ENCODE measurements around the gene SENP2. TPM values are rescaled to one million over a fixed set of nuclear protein-coding genes. Genes with fewer than 3 reads are reported as not detected.
A peak's percentile ranks its signal among the peaks of the same experiment; 100 is the strongest.

The SENP2 gene
- total RNA-seq, 4 donors from 2014 or later, result 27.5 to 84.9 (median 28.9) TPM

DNA sequence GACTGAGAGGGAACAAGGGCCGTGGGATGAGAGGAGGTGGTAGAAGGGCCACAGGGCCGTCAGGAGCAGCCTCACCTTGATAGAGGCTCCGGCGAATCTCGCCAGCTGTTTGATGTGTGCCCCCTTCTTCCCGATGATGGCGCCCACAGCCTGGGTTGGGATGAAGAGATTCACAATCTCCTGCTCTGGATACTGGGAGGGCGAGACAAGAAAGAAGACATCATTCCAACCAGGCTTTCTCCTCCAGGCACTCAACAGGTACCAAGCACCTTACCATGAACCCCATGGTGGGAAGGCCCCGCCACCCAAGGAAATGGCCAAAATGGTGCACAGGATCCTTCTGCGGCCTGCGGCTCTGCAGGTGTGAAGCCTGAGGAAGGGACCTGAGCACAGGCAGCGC lies 71.1 kb downstream of the SENP2 start:
- WGBS, 2 donors, result 94 to 97% methylated on average over 11 to 12 of the region's 12 CpGs
- H3K4me3 ChIP-seq, result no peak overlapping the region
- H3K4me1 ChIP-seq, result peaks cover 5 to 69% (median 51%) of the 10 kb centered on the region in 4 donors
- no peaks in the 10 kb centered on the region for H3K27me3 ChIP-seq
- peaks cover 0 to 6% (median 0%) of the 10 kb centered on the region in 3 donors for H3K36me3 ChIP-seq
- H3K9me3 ChIP-seq, result no peaks in the 10 kb centered on the region
- DNase-seq (ENCODE audit: low spot score in 2 of 2), result no peak
- TF ChIP-seq, protein P1, sequence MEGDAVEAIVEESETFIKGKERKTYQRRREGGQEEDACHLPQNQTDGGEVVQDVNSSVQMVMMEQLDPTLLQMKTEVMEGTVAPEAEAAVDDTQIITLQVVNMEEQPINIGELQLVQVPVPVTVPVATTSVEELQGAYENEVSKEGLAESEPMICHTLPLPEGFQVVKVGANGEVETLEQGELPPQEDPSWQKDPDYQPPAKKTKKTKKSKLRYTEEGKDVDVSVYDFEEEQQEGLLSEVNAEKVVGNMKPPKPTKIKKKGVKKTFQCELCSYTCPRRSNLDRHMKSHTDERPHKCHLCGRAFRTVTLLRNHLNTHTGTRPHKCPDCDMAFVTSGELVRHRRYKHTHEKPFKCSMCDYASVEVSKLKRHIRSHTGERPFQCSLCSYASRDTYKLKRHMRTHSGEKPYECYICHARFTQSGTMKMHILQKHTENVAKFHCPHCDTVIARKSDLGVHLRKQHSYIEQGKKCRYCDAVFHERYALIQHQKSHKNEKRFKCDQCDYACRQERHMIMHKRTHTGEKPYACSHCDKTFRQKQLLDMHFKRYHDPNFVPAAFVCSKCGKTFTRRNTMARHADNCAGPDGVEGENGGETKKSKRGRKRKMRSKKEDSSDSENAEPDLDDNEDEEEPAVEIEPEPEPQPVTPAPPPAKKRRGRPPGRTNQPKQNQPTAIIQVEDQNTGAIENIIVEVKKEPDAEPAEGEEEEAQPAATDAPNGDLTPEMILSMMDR (IDR thresholded peaks at IDR 0.05), result no peak
- no peak for TF ChIP-seq POLR2A (IDR thresholded peaks at IDR 0.05)
- no peak for TF ChIP-seq EP300 (IDR thresholded peaks at IDR 0.05)
- H3K27ac ChIP-seq, result peak overlapping the region; percentile 72 to 99 (median 94)

DNA sequence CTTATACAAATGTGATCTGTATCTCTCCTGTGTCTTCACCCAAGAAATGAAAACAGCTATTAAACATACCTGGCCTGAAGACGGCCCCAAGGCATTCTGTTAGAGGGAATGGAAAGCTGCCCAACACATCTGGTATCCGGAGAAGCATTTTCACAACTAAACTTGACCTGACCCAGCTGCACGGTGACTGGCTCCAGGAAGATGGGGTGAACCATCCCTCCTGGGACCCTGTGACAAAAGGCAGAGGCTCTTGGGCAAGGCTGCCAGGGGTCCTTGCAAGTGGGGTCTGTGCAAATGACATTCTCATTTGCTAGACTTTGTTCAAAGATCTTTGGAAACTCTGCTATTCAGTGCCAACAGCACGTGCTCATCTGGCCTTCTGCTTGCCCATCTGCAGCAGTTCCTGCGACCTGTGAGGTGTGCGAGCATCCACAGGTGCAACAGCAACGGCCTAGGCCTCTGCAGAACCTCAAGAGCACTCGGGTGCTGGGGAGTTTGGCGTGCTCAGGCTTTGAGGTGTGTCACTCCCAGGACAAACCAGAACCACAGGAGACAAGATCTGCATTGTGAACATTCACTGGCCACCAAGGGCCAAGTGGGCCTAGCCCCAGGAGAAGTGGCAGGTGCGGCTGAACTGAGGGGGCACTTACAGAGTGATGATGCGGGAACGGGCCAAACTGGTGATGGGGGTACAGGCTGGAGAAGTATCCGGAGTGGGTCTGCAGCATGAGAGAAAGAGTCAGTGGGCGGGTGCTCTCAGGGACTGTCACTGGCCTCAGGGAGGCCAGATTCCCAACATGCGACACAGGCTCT lies 71.8 kb downstream of the SENP2 start:
- TF ChIP-seq, protein P1 (IDR thresholded peaks at IDR 0.05), result no peak
- TF ChIP-seq EP300 (IDR thresholded peaks at IDR 0.05), result no peak
- no peak for TF ChIP-seq POLR2A (IDR thresholded peaks at IDR 0.05)
- H3K27ac ChIP-seq, result peak overlapping the region; percentile 72 to 99 (median 94)
- H3K4me3 ChIP-seq, result no peak overlapping the region
- peaks cover 0 to 5% (median 0%) of the 10 kb centered on the region in 3 donors for H3K36me3 ChIP-seq
- no peaks in the 10 kb centered on the region for H3K9me3 ChIP-seq
- peaks cover 5 to 69% (median 51%) of the 10 kb centered on the region in 4 donors for H3K4me1 ChIP-seq
- DNase-seq (ENCODE audit: low spot score in 2 of 2), result no peak
- H3K27me3 ChIP-seq, result no peaks in the 10 kb centered on the region
- whole genome bisulfite sequencing, 2 donors, result 79 to 83% methylated on average over 14 to 15 of the region's 15 CpGs

DNA sequence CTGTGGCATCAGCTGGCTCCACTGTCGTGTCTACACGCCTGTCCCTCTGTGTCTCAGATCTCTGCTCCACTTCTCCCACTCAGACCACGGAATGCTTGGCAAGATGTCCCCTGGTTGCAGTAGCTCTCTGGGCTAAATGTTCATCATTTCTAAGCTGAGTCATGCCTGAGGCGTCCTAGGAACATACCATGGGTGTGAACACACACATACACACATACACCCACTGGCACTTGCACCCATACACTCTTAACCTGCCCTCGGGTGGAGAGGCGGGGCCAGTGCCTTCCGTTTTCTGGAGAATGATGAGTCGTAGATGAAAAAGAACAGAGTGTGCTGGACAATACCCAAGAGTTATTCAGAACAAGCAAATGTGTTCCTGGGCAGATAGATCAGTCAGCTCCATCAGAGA lies 72.4 kb downstream of the SENP2 start:
- H3K9me3 ChIP-seq, result no peaks in the 10 kb centered on the region
- peaks cover 5 to 69% (median 51%) of the 10 kb centered on the region in 4 donors for H3K4me1 ChIP-seq
- TF ChIP-seq, protein P1 (IDR thresholded peaks at IDR 0.05), result peak in 1 of 5 experiments; percentile 11
- TF ChIP-seq POLR2A (IDR thresholded peaks at IDR 0.05) (peak in 1 of 2 donors; percentile 17), EP300 (IDR thresholded peaks at IDR 0.05) (peak; percentile 96 to 98)
- WGBS, 2 donors, result 25 to 35% methylated on average over 8 of the region's 8 CpGs
- H3K4me3 ChIP-seq, result no peak overlapping the region
- DNase-seq (ENCODE audit: low spot score in 2 of 2), result peak; percentile 86 to 90
- peak overlapping the region; percentile 72 to 99 (median 94) for H3K27ac ChIP-seq
- peaks cover 0 to 10% (median 0%) of the 10 kb centered on the region in 3 donors for H3K36me3 ChIP-seq
- no peaks in the 10 kb centered on the region for H3K27me3 ChIP-seq

DNA sequence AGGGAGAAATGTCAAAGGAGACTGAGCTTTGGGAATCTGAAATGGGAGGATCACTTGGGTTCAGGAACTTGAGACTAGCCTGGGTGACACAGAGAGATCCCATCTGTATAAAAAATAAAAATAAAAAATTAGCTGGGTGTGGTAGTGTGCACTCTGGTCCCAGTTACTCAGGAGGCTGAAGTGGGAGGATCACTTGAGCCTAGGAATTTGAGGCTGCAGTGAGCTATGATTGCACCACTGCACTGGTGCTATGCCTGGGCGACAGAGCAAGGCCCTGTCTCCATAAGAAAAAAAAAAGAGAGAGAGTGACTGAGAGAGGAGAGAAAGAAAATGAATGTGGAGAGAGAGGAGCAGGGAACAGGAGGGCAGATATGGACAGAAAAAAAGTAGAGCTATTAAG lies 72.8 kb downstream of the SENP2 start:
- 72 to 84% methylated on average over 1 of the region's 1 CpG for WGBS, 2 donors
- no peak overlapping the region for H3K4me3 ChIP-seq
- H3K36me3 ChIP-seq, result peaks cover 0 to 14% (median 0%) of the 10 kb centered on the region in 3 donors
- DNase-seq (ENCODE audit: low spot score in 2 of 2), result no peak
- TF ChIP-seq EP300 (IDR thresholded peaks at IDR 0.05) (no peak), POLR2A (IDR thresholded peaks at IDR 0.05) (no peak)
- TF ChIP-seq, protein P1 (IDR thresholded peaks at IDR 0.05), result no peak
- H3K4me1 ChIP-seq, result peaks cover 5 to 69% (median 51%) of the 10 kb centered on the region in 4 donors
- peaks cover 0 to 4% (median 0%) of the 10 kb centered on the region in 4 donors for H3K9me3 ChIP-seq
- H3K27me3 ChIP-seq, result no peaks in the 10 kb centered on the region
- peak overlapping the region; percentile 68 to 99 (median 94) for H3K27ac ChIP-seq

All from tibial nerve (tissue), 4 donors.